Measurements from ENCODE around the gene CALCA.
"Not testable (repeated sequence)": the region's sequence is repeated elsewhere in the genome, so short reads cannot be mapped to it uniquely, and the experiment has no call there.

The CALCA gene

DNA sequence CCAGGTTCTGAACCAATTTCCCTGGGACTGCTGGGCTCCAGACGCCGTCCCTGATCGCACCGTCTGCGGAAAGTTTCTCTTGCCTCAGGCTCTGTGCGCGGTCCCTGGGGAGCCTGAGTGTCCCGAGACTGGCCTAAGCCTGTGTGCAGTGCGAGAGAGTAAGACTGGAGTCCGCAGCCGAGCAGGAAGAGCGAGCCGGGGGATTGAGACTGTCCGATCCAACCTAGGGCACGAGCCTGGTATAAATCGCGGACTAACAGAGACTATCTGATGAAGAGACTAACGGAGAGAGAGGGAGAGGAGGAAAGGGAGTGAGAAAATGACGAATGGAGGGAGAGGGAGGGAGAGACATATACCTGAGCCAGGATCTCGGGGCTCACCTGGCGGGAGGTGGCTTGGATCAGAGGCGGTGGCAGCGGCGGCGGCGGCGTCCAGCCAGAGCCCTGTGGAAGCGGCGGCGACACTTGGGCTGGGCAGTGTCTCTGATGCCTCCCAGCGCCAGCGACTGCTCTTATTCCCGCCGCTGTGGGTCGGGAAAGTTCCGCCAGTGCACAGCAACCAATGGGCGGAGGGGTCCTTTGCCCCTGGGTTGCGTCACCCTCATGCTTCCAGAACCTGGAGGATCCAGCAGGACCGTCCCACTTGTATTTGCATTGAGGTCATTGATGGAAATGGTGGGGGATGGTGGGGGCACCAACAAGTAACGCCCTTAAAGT lies at the start of gene CALCA:
TSS of gene CALCA (minus strand) at position 487 of the 716 bp plus-strand sequence. CDS start 1,159 bp downstream, outside the sequence.
- DNase-seq: no peak
- no peak for ATAC-seq

DNA sequence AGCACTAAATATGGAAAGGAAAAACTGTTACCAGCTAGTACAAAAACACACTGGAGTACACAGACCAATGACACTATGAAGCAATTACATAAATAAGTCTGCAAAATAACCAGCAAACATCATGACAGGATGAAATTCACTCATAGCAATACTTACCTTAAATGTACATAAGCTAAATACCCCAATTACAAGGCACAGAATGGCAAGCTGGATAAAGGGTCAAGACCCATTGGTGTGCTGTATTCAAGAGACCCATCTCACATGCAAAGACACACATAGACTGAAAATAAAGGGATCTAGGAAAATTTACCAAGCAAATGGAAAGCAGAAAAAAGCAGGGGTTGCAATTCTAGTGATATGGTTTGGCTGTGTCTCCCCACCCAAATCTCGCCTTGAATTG lies 44.0 kb upstream of the CALCA start:
- DNase-seq: no peak
- no peak for ATAC-seq

DNA sequence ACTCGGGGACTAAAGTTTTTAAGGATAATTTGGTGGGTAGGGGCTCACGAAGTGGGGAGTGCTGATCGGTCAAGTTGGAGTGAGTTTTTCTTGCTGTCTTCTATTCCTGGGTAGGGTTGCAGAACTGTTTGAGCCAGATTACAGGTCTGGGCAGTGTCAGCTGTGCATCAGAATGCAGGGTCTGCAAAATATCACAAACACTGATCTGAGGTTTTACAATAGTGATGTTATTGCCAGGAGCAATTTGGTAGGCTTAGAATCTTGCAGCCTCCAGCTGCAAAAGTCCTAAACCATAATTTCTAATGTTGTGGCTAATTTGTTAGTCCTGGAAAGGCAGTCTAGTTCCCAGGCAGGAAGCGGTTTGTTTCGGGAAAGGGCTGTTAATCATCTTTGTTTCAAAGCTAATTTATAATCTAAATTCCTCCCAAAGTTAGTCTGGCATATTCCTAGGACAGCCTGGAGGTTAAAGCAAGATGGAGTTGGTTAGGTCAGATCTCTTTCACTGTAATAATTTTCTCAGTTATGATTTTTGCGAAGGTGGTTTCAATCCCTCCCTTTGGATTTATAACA lies 39.7 kb upstream of the CALCA start:
- ATAC-seq (no peak), DNase-seq (no peak)

DNA sequence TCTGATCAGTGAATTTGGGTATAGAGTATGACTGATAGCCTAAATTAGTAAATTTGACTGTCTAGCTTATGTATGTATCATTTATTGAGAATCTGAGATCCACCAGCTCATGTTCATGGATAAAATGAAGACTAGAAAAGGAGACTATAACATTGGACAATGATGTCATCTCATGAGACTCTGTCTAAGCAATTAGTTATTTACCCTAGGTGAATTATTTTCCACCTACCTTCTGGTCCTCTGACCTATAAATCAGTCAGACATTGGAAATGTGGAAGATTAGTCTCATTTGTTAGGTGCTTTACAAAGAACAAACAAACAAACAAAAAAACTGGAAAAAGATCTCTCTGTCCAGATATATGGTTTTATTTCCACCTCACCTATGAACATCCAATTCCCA lies 38.7 kb upstream of the CALCA start:
- DNase-seq (no peak), ATAC-seq (no peak)

DNA sequence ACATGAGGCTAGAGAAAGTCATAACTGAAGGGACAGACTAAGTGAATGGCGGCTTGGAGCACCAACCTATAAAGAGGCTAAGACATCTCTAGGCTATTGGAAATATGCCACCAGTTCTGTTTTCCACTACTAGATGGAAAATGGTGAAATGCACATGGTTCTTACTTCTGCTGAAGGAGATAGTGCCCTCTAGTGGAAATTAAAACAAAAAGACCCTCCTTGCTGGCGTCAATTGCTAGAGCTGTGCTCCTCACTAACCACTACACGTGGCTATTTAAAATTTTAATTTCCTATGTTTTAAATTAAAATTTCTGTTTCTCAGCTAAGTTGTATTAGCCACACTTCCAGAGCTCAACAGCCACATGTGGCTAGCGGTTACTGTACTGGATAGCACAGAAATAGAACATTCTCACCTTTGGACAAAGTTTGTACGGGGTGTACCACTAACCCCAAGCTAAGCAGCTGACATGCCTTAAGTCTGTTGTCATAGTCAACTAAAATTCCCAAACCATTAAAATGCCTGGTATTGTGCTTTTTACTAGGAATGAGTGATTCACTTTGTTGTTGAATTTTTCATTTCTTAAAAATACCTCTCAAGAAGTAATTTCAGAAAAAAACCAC lies 34.1 kb upstream of the CALCA start:
- ATAC-seq: peak; percentile 49

DNA sequence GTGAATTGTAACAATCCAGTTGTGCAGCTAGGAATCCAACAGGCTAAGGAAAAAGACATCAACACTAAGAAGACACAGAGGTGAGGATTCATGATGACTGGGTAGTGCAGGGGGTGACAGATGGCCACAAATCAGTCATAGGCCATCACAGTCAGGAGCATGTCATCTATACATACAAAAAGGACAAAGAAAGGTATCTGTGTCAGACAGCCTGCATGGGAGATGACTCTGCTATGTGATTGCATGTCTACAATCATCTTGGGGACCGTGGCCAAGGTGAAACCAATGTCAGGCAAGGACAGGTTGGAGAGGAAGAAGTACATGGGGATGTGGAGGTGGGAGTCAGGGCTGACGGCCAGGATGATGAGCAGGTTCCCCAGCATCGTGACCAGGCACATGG lies 16.0 kb upstream of the CALCA start:
- DNase-seq, ATAC-seq: not testable (repeated sequence)

More for the DNA sequence above, 34.1 kb upstream of the CALCA start:
- no peak for DNase-seq

GRCh38 chr11:14981507-14981906 lies 9.4 kb upstream of the CALCA start:
- no peak for ATAC-seq
- no peak for DNase-seq

- DNase-seq (no peak), ATAC-seq (no peak)
Observed at GRCh38 chr11:14980854-14981253, 8.7 kb upstream of the CALCA start.

DNA sequence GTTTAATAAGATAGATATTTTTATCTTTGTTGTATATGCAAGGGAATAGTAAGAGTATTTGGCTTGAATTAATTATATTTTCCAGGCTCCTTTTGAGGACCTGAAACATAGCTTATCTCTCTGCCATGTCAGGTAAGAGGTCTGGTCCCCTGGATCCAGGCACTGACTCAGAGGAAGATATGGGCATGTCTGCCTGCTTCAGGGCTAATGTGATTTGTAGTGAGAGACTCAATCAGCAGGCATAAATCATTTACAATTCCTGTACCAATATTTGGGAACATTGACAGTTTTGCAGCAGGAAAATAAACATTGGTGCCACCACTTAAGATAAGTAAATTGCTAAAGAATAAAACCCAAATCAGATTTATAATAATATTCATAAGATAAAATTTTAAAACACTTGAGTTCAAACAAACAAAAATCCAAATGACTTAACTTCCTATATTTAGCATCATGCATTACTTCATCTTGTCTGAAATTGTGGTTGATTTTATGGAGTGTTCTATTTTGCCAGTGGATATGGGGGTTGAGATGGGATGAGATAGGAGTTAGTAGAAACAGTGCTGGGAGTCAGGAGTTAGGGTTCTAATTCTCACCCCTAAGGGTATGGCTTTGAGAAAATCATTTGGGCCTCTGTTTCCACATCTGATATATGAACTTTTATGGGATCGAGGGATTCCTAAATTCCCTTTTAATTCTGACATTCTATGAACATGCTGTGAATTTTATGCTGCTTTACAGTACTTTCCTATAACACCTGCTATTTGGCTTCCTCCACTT lies 5.1 kb upstream of the CALCA start:
- no peak for DNase-seq
- no peak for ATAC-seq

GRCh38 chr11:14975252-14975587 lies 3.1 kb upstream of the CALCA start:
- ATAC-seq: no peak
- DNase-seq: no peak

DNA sequence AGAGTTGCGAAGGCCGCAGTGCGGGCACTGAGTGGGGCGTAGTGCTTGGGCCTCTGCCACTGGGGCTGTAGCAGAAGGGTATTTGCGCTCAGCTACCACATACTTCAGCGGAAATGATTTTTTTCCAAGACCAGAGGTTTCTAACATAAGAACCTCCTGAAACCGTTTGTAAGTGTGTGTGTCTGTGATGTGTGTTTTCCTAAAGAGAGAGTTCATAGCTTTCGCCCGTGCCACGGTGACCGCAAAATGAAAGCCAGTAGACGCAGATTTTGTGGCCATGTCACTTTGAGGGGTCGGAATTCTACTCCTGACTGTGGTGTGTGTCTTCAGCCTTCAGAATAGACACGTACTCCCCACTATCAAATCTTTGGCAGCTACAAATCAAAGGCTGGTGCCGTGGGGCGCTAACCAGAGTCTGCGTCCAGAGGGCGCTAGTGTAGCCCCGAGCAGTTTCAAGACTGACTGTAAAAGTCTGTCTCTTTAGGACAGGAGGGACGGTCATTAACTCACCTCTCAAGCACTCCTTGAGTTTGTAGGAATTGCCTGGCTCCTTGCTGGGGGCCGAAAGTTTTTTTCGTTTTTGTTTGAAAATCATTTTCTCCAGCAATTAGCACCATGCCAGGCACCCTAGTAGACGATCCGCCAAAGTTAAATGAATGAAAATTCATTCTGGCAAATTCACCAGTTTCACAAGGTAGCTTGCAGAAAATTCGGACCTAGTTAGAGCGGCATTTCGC lies 2.5 kb upstream of the CALCA start:
- peak; percentile 65 for ATAC-seq
- DNase-seq: peak; percentile 74

GRCh38 chr11:14973621-14974514 lies 1.7 kb upstream of the CALCA start:
- DNase-seq (peak; percentile 56), ATAC-seq (peak; percentile 37)

DNA sequence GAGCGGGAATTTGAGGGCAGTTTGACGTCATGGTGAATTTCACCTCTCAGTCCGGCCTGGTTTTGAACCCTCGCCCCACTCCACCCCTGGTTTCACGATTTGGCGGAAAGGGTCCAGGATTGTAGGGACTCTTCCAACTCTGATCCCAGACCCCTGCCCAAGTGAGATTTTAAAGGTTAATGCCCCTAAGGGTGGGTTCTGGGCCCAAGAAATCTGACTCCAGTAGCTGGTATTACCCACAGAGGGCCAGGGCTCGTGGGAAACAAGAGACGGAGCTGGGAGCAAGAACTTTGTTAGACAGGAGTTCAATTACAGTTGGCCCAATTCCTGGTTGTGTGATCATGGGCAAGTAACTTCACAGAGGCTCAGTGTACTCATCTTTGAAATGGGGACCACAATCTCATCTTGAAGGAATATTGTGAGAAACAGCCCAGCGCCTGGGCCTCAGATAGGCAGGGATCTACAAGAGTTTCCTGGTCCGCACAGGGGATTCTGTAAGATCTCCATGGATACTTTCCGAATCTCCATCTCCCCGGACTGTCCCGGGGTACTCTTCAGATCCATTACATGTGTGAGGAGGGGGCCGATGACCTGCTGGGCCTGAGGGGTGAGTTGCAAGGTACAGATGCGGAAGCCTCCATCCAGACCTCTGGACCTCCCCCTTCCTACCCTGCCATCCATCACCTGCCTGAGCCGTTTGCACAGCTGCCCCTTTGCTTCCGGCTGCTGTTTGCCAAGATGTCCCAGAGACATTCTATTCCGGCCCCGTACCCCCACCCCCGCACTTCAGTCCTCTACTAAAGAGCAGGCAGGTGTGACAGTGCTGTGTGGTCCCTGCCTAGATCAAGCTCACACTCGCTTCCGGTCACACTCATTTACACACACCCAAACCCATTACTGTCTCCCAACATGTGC lies 687 bp upstream of the CALCA start:
- ATAC-seq (no peak), DNase-seq (peak; percentile 21)

- DNase-seq (peak; percentile 80), ATAC-seq (peak; percentile 53)
Observed at GRCh38 chr11:14969901-14970323, 2.2 kb downstream of the CALCA start.

DNA sequence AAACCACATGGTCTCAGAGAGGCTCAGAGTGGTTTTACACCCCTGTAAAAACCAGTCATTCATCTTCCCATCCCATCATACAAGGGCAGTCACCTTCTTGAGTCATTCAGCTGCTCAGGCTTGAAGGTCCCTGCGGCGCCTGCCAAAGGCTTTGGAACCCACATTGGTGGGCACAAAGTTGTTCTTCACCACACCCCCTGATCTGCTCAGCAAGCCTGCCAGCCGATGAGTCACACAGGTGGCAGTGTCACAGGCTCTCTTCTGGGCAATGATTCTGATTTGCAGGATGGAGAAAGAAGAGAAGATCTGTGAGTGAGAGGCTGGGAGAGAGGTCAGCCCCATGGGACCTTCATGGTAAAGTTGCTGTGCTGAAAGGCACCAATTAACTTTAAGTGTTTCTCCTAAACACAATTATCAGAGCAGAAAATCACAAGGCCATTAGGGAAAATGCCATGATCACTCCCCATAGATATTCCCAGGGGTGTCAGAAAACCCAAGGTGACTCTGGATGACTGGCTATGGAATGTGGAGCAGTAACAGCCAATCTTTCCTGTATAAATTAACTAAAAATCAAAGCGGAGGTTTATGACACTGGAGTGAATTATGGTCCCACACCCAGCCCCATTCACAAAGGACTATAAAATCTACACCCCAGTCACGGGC lies 4.4 kb downstream of the CALCA start:
- peak; percentile 30 for ATAC-seq
- DNase-seq: no peak

DNA sequence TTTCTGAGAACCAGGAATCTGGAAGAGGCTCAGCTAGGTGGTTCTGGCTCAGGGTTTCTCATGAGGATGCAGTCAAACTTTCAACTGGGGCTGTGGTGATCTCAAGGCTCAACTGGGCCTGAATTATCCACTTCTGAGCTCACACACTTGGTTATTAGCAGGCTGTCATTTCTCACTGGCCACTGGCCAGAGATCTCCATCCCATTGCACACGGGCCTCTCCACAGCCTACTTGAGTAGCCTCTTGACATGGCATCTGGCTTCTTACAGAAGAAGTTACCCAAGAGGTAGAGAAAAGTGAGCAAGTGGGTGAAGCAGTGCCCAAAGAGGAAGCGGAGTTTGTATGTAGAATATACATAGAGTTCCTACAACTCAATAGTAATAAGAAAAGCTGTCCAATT lies 16.0 kb downstream of the CALCA start:
- DNase-seq (no peak), ATAC-seq (no peak)

GRCh38 chr11:14954581-14954980 lies 17.6 kb downstream of the CALCA start:
- DNase-seq (no peak), ATAC-seq (no peak)

- no peak for ATAC-seq
- no peak for DNase-seq
Observed at GRCh38 chr11:14953904-14954303, 18.2 kb downstream of the CALCA start.

- DNase-seq (no peak), ATAC-seq (no peak)
Observed at GRCh38 chr11:14949437-14950147, 22.6 kb downstream of the CALCA start.

All from stimulated activated naive CD8-positive, alpha-beta T cell treated with anti-CD3 and anti-CD28 coated beads, Interleukin-15, Interleukin-2, amounts not matched to agents 100 U/mL and 50 U/mL, for 24 hours (primary cell).